ENCODE results near the gene ALDH1A3.

DNA sequence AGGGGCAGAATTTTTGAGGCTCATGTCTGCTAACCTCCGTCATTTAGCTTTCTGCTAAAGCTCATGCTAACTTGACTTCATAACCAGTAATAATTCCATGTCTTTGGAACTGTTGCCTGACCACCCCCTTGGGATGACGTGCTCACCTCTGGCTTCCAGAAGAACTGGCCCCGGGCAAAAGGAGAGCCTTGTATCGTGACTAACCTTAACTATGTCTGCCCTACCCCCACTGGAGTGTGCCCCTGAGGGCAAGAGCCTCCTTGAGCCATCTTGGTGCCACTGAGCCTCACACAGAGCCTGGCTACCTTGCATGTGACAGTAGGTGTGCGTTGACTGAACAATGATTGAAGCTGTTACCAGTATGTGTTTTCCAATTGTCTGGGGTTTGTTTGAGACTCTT lies 44.3 kb downstream of the ALDH1A3 start:
- TF ChIP-seq, protein P1, sequence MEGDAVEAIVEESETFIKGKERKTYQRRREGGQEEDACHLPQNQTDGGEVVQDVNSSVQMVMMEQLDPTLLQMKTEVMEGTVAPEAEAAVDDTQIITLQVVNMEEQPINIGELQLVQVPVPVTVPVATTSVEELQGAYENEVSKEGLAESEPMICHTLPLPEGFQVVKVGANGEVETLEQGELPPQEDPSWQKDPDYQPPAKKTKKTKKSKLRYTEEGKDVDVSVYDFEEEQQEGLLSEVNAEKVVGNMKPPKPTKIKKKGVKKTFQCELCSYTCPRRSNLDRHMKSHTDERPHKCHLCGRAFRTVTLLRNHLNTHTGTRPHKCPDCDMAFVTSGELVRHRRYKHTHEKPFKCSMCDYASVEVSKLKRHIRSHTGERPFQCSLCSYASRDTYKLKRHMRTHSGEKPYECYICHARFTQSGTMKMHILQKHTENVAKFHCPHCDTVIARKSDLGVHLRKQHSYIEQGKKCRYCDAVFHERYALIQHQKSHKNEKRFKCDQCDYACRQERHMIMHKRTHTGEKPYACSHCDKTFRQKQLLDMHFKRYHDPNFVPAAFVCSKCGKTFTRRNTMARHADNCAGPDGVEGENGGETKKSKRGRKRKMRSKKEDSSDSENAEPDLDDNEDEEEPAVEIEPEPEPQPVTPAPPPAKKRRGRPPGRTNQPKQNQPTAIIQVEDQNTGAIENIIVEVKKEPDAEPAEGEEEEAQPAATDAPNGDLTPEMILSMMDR (IDR thresholded peaks at IDR 0.05) = no peak
- TF ChIP-seq POLR2A (IDR thresholded peaks at IDR 0.05) = no peak
